Prostate gland (tissue), 2 donors: ENCODE results near the gene COL1A1.

Experiments used
- CTCF ChIP-seq, 4 experiments: fragments of 200-600 bp in 2 of 4; fragments of 450-650 bp in 2 of 4; sonication (generic) in 2 of 4; IDR thresholded peaks; 1 replicate in 3 of 4; 2 replicates in 1 of 4; pipeline ENCODE4 v1.5.1; 2016 to 2019; ENCODE audit warnings: antibody characterized with exemption in 4 of 4, mild to moderate bottlenecking in 2 of 4, moderate library complexity in 2 of 4
- POLR2AphosphoS5 ChIP-seq: sonication (generic); formaldehyde crosslinking; IDR thresholded peaks from one replicate; pipeline ENCODE4 v1.6.1; 2017; ENCODE audit warnings: antibody characterized with exemption

- TF ChIP-seq CTCF (IDR thresholded peaks at IDR 0.05) (no peak), POLR2AphosphoS5 (no peak)
These were observed 11.9 kb upstream of the COL1A1 start for GRCh38 chr17:50213026-50214022.
